ENCODE data around the gene RAPGEF5.

- TF ChIP-seq YY1 (IDR thresholded peaks at IDR 0.05; ENCODE audit: insufficient read depth, insufficient read length) (no peak), SUZ12 (IDR thresholded peaks at IDR 0.05; ENCODE audit: extremely low read depth, insufficient read depth, insufficient read length) (no peak), ZNF274 (IDR thresholded peaks at IDR 0.05; ENCODE audit: low read depth, low read length) (no peak)
These were observed 251.4 kb downstream of the RAPGEF5 start for GRCh38 chr7:22105550-22105949.

Data from NT2/D1 (cell line).